WTC11 (cell line): Measurements from ENCODE around the gene SCNN1A. TPM values are rescaled to one million over a fixed set of nuclear protein-coding genes. Genes with fewer than 3 reads are reported as not detected.

Experiments used
- ATAC-seq: fragments of 200-7000 bp; cut with Tn5 transposase; 2 replicates; pipeline ENCODE4 v1.10.0; 2021; ENCODE audit warnings: mild to moderate bottlenecking, moderate library complexity
- CTCF ChIA-PET: fragments of 300-600 bp; sonication (Branson Sonifier 250); formaldehyde crosslinking; loops from one replicate; lab custom pipeline; 2021; ENCODE audit warnings: antibody characterized with exemption; lab: Charles Lee
- POLR2A ChIA-PET: fragments of 350-600 bp; sonication (Branson Sonifier 250); formaldehyde crosslinking; loops from one replicate; lab custom pipeline; 2021; ENCODE audit warnings: antibody characterized with exemption; lab: Charles Lee
- DNase-seq: peaks from one replicate; pipeline ENCODE4 v3.0.0; 2021; ENCODE audit warnings: low spot score
- H3K27ac Mint-ChIP-seq: 2 replicates; pipeline ENCODE4 v1.8.0; 2021; ENCODE audit warnings: mixed read lengths
- H3K27me3 Mint-ChIP-seq: 2 replicates; pipeline ENCODE4 v1.8.0; 2021; ENCODE audit warnings: low read depth, mild to moderate bottlenecking, moderate library complexity, mixed read lengths
- H3K36me3 Mint-ChIP-seq: 2 replicates; pipeline ENCODE4 v1.8.0; 2021; ENCODE audit warnings: mixed read lengths
- H3K4me1 Mint-ChIP-seq: 2 replicates; pipeline ENCODE4 v1.8.0; 2022; ENCODE audit warnings: mixed read lengths
- H3K4me3 Mint-ChIP-seq: 2 replicates; pipeline ENCODE4 v1.8.0; 2021; ENCODE audit warnings: mild to moderate bottlenecking, moderate library complexity, mixed read lengths
- H3K9me3 Mint-ChIP-seq: 2 replicates; pipeline ENCODE4 v1.8.0; 2021; ENCODE audit warnings: mixed read lengths
- CDX4 ChIP-seq: fragments of 250-450 bp; sonication (Bioruptor Pico); IDR thresholded peaks from 2 replicates; pipeline ENCODE4 v1.9.0; 2021; ENCODE audit warnings: moderate library complexity, mild to moderate bottlenecking, inconsistent platforms, borderline replicate concordance
- ERG ChIP-seq: fragments of 250-450 bp; sonication (Bioruptor Pico); IDR thresholded peaks from 2 replicates; pipeline ENCODE4 v1.8.0; 2021; ENCODE audit warnings: mild to moderate bottlenecking
- HMGA2 ChIP-seq: fragments of 250-450 bp; sonication (Bioruptor Pico); IDR thresholded peaks from 2 replicates; pipeline ENCODE4 v1.4.0; 2021; ENCODE audit warnings: mild to moderate bottlenecking, moderate library complexity
- MLX ChIP-seq: sonication (generic); formaldehyde crosslinking; IDR thresholded peaks from 2 replicates; pipeline ENCODE4 v1.8.1; 2023; ENCODE audit warnings: mild to moderate bottlenecking, missing genetic modification reagents, moderate library complexity
- NR1H2 ChIP-seq: sonication (generic); formaldehyde crosslinking; IDR thresholded peaks from 2 replicates; pipeline ENCODE4 v1.9.0; 2021; ENCODE audit warnings: mild to moderate bottlenecking, moderate library complexity, missing genetic modification reagents
- NR3C1 ChIP-seq: sonication (generic); formaldehyde crosslinking; conservative IDR thresholded peaks from 2 replicates; pipeline ENCODE4 v1.8.1; 2023; ENCODE audit warnings: low read depth, mild to moderate bottlenecking, missing genetic modification reagents
- OVOL2 ChIP-seq: fragments of 250-450 bp; sonication (Bioruptor Pico); IDR thresholded peaks from 2 replicates; pipeline ENCODE4 v1.9.0; 2021; ENCODE audit warnings: mild to moderate bottlenecking, borderline replicate concordance
- PREB ChIP-seq: sonication (generic); formaldehyde crosslinking; IDR thresholded peaks from 2 replicates; pipeline ENCODE4 v1.8.1; 2022; ENCODE audit warnings: mild to moderate bottlenecking, missing genetic modification reagents, moderate library complexity, borderline replicate concordance
- RORB ChIP-seq: fragments of 250-450 bp; sonication (Bioruptor Pico); IDR thresholded peaks from 2 replicates; pipeline ENCODE4 v1.9.0; 2021; ENCODE audit warnings: mild to moderate bottlenecking
- SMAD3 ChIP-seq: sonication (generic); formaldehyde crosslinking; IDR thresholded peaks from 2 replicates; pipeline ENCODE4 v1.8.0; 2022; ENCODE audit warnings: missing genetic modification reagents, mild to moderate bottlenecking, borderline replicate concordance
- ZBTB43 ChIP-seq: sonication (generic); formaldehyde crosslinking; IDR thresholded peaks from 2 replicates; pipeline ENCODE4 v1.8.1; 2023; ENCODE audit warnings: mild to moderate bottlenecking, missing genetic modification reagents
- ZNF121 ChIP-seq: sonication (generic); formaldehyde crosslinking; IDR thresholded peaks from 2 replicates; pipeline ENCODE4 v1.8.0; 2023; ENCODE audit warnings: missing genetic modification reagents
- ZNF317 ChIP-seq: sonication (generic); formaldehyde crosslinking; IDR thresholded peaks from 2 replicates; pipeline ENCODE4 v1.8.1; 2023; ENCODE audit warnings: low read depth, mild to moderate bottlenecking, moderate library complexity, missing genetic modification reagents, borderline replicate concordance
- ZNF416 ChIP-seq: fragments of 250-450 bp; sonication (Bioruptor Pico); IDR thresholded peaks from 2 replicates; pipeline ENCODE4 v1.9.0; 2021; ENCODE audit warnings: mild to moderate bottlenecking, inconsistent platforms
- ZSCAN18 ChIP-seq: fragments of 250-450 bp; sonication (Bioruptor Pico); IDR thresholded peaks from 2 replicates; pipeline ENCODE4 v2.1.2; 2022; ENCODE audit warnings: mild to moderate bottlenecking, moderate library complexity
- total RNA-seq: library from RNA; stranded (reverse); gene quantifications from 3 replicates; pipeline ENCODE4 v1.2.3, GENCODE V29; 2021

Gene SCNN1A
- total RNA-seq, 1 experiment from 2014 or later, result 100 TPM

GRCh38 chr12:6361834-6362233, 13.5 kb downstream of the SCNN1A start:
- POLR2A ChIA-PET, result no interaction called here
- Mint-ChIP-seq H3K36me3 (peaks cover 36% of the 10 kb centered on the region), H3K4me3 (no peak overlapping the region), H3K9me3 (no peaks in the 10 kb centered on the region), H3K27ac (peak overlapping the region; percentile 38), H3K27me3 (no peaks in the 10 kb centered on the region), H3K4me1 (peaks cover 17% of the 10 kb centered on the region)
- DNase-seq (no peak), ATAC-seq (no peak)
- CTCF ChIA-PET, result interaction anchor here (2.1 kb wide), 1 partner anchor 25 kb away, joined by 11 read pairs; no protein-coding TSS in a partner anchor
- TF ChIP-seq PREB (CRISPR knock-in tag) (no peak), ZSCAN18 (CRISPR knock-in tag) (no peak)

GRCh38 chr12:6360578-6361490, 14.5 kb downstream of the SCNN1A start:
- no peak overlapping the region for H3K4me3 Mint-ChIP-seq
- peaks cover 37% of the 10 kb centered on the region for H3K36me3 Mint-ChIP-seq
- no peaks in the 10 kb centered on the region for H3K27me3 Mint-ChIP-seq
- TF ChIP-seq HMGA2, result no peak
- no peak for TF ChIP-seq SMAD3 (CRISPR knock-in tag)
- TF ChIP-seq NR3C1 (CRISPR knock-in tag), result no peak
- no peak for TF ChIP-seq NR1H2
- no peak for TF ChIP-seq ERG (CRISPR knock-in tag)
- TF ChIP-seq ZNF121 (CRISPR knock-in tag), result no peak
- no peak for TF ChIP-seq ZBTB43
- TF ChIP-seq MLX (CRISPR knock-in tag), result no peak
- no peak for TF ChIP-seq RORB (CRISPR knock-in tag)
- TF ChIP-seq ZNF317 (CRISPR knock-in tag), result no peak
- TF ChIP-seq CDX4, result no peak
- no peak for TF ChIP-seq OVOL2 (CRISPR knock-in tag)
- no peak for TF ChIP-seq ZNF416 (CRISPR knock-in tag)
- TF ChIP-seq, all 79 proteins: peak for 0
- no peaks in the 10 kb centered on the region for H3K9me3 Mint-ChIP-seq
- peaks cover 22% of the 10 kb centered on the region for H3K4me1 Mint-ChIP-seq
- ChIA-PET CTCF (interaction anchor here (5.6 kb wide), 1 partner anchor 33 kb away, joined by 49 read pairs; no protein-coding TSS in a partner anchor), POLR2A (no interaction called here)
- no peak for DNase-seq
- peak overlapping the region; percentile 70; the same call in 1 of the 2 replicates for H3K27ac Mint-ChIP-seq
- no peak for ATAC-seq
